Transverse colon (tissue), 4 donors: Measurements from ENCODE around the gene OR51M1. TPM values are rescaled to one million over a fixed set of nuclear protein-coding genes. Genes with fewer than 3 reads are reported as not detected.
"Not testable (repeated sequence)": the region's sequence is repeated elsewhere in the genome, so short reads cannot be mapped to it uniquely, and the experiment has no call there.

Source experiments
- DNase-seq: peaks from one replicate; pipeline ENCODE4 v3.0.0-alpha.2; 2019
- H3K27ac ChIP-seq, 4 donors: fragments of 200-600 bp; sonication (generic); 2 replicates each; pipeline ENCODE4 v1.5.1; 2016 to 2018; ENCODE audit warnings: inconsistent platforms in 4 of 4
- H3K27me3 ChIP-seq: fragments of 200-600 bp; sonication (generic); 2 replicates; pipeline ENCODE4 v1.5.1; 2017; ENCODE audit warnings: inconsistent platforms
- H3K36me3 ChIP-seq, 4 donors: fragments of 200-600 bp; sonication (generic); 2 replicates each; pipeline ENCODE4 v1.5.1; 2017 to 2019; ENCODE audit warnings: inconsistent platforms in 4 of 4
- H3K4me1 ChIP-seq, 4 donors: fragments of 200-600 bp; sonication (generic); 2 replicates each; pipeline ENCODE4 v1.5.1; 2017 to 2020; ENCODE audit warnings: inconsistent platforms in 4 of 4
- H3K4me3 ChIP-seq, 4 donors: fragments of 200-600 bp; sonication (generic); 1 replicate in 1 of 4; 2 replicates in 3 of 4; pipeline versions ENCODE4 v1.5.1 to v1.6.1; 2017 to 2019; ENCODE audit warnings: inconsistent platforms in 4 of 4
- H3K9me3 ChIP-seq, 2 donors: fragments of 200-600 bp; sonication (generic); 2 replicates each; pipeline ENCODE4 v1.5.1; 2017 to 2019; ENCODE audit warnings: inconsistent platforms in 2 of 2
- EP300 ChIP-seq: sonication (generic); formaldehyde crosslinking; IDR thresholded peaks from one replicate; pipeline ENCODE4 v1.6.1; 2017; ENCODE audit warnings: antibody characterized with exemption, low read depth
- POLR2A ChIP-seq: fragments of 450-650 bp; IDR thresholded peaks from one replicate; pipeline ENCODE4 v1.6.1; 2016; ENCODE audit warnings: antibody characterized with exemption, mild to moderate bottlenecking, moderate library complexity
- POLR2AphosphoS5 ChIP-seq, 3 donors: sonication (generic); formaldehyde crosslinking; IDR thresholded peaks; one replicate each; pipeline ENCODE4 v1.6.1; 2016; ENCODE audit warnings: antibody characterized with exemption in 3 of 3
- WGBS, 2 donors: methylation state at CpG; one replicate each; pipeline ENCODE4 v1.1.5; 2018; ENCODE audit warnings: low coverage in 1 of 2; 5-methylcytosine and 5-hydroxymethylcytosine counted together
- in situ Hi-C, 4 donors: fragments of 200-750 bp; cut with MboI; loops; one replicate each; pipeline versions ENCODE4 v1.15.0 to v1.15.1; 2017; ENCODE audit warnings: low sequenced_read_pairs in 3 of 4, low pct_ligation_motif_present in 1 of 4, low pct_unique_long_range_greater_than_20kb in 1 of 4
- intact Hi-C: fragments of 100-400 bp; cut with DNase I; formaldehyde crosslinking; loops from one replicate; pipeline ENCODE4 v1.15.1; 2023; ENCODE audit warnings: low total_unique reads
- total RNA-seq, 4 donors: library from RNA; depleted of rRNA; stranded (reverse); fragments of >200 nt; gene quantifications; one replicate each; pipeline ENCODE4 v1.1.0, GENCODE V29; 2016
- TF ChIP-seq, protein P1 (sequence below), 5 experiments: fragments of 200-600 bp in 3 of 5; fragments of 450-650 bp in 2 of 5; sonication (generic) in 3 of 5; IDR thresholded peaks; 1 replicate in 2 of 5; 2 replicates in 3 of 5; pipeline ENCODE4 v1.5.1; 2016 to 2017; ENCODE audit warnings: antibody characterized with exemption in 5 of 5, inconsistent platforms in 3 of 5, mild to moderate bottlenecking in 2 of 5, moderate library complexity in 1 of 5

The OR51M1 gene
- total RNA-seq, 4 donors from 2014 or later: not detected

DNA sequence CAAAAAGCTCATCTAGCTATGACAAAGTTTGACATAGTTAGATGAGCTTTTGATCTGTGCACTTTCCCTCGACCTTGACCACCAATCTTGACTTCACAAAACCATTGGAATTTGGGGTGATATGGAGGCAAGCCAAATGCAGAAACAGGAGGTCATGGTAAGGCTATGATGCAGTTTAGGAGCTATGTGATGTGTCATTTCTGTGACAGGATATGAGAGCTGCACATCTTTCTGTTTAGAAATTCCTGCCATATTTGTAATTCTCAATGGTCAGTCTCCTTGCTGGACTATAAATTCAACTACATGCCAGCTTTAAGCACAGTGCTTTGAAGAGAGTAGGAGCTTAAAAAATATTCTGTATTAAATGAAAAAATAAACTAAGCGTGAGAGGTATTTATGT is 19.4 kb upstream of the OR51M1 start:
- 48% methylated on average over 2 of the region's 2 CpGs; no CpG with 5 or more reads in 1 of the 2 donors for WGBS, 2 donors
- no peaks in the 10 kb centered on the region for H3K36me3 ChIP-seq

DNA sequence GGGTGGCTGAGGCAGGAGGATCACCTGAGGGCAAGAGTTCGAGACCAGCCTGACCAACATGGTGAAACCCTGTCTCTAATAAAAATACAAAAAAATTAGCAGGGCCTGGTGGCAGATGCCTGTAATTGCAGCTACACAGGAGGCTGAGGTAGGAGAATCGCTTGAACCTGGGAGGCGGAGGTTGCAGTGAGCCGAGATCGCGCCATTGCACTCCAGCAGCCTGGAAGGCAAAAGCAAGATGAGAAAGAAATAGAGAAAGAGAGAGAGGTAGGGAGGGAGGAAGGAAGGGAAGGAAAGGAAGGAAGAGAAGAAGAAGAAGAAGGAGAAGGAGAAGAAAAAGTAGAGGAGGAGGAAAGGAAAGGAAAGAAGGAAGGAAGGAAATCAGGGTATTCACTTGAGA is 17.2 kb upstream of the OR51M1 start:
- in situ Hi-C loops, DNase-seq, H3K27me3 ChIP-seq, H3K4me1 ChIP-seq, H3K9me3 ChIP-seq, H3K4me3 ChIP-seq, intact Hi-C loops, H3K27ac ChIP-seq, H3K36me3 ChIP-seq: not testable (repeated sequence)
- WGBS, 2 donors: 83 to 87% methylated on average over 6 of the region's 6 CpGs

More for the DNA sequence above, 19.4 kb upstream of the OR51M1 start:
- Histone ChIP-seq H3K4me3 (no peak overlapping the region), H3K9me3 (no peaks in the 10 kb centered on the region), H3K27me3 (no peaks in the 10 kb centered on the region), H3K4me1 (no peaks in the 10 kb centered on the region), H3K27ac (no peak overlapping the region)
- no peak for DNase-seq
- intact Hi-C loops: no loop called here
- in situ Hi-C loops: no loop called here
- TF ChIP-seq POLR2AphosphoS5 (IDR thresholded peaks at IDR 0.05) (no peak), POLR2A (no peak), EP300 (no peak)
- TF ChIP-seq, protein P1, sequence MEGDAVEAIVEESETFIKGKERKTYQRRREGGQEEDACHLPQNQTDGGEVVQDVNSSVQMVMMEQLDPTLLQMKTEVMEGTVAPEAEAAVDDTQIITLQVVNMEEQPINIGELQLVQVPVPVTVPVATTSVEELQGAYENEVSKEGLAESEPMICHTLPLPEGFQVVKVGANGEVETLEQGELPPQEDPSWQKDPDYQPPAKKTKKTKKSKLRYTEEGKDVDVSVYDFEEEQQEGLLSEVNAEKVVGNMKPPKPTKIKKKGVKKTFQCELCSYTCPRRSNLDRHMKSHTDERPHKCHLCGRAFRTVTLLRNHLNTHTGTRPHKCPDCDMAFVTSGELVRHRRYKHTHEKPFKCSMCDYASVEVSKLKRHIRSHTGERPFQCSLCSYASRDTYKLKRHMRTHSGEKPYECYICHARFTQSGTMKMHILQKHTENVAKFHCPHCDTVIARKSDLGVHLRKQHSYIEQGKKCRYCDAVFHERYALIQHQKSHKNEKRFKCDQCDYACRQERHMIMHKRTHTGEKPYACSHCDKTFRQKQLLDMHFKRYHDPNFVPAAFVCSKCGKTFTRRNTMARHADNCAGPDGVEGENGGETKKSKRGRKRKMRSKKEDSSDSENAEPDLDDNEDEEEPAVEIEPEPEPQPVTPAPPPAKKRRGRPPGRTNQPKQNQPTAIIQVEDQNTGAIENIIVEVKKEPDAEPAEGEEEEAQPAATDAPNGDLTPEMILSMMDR (IDR thresholded peaks at IDR 0.05): no peak

DNA sequence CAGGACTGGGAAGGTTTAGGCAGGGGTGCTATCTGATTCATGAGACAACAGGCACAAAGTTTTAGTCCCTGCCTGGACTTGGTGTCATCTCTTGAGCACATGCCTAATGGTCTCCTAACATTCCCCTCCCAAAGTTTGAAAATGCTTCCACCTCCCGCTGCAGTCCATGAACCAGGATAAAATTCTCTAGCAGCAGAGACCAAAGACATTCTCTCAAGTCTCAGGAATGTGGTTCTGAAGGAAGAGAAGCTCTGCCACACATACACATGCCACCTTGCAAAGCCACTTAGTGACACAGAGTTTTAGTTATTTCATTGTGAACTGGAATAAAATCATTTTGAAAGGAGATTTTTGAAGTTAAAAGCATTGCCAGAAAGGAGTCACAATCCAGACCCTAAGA is 16.8 kb upstream of the OR51M1 start:
- 75% methylated on average over 1 of the region's 1 CpG; no CpG with 5 or more reads in 1 of the 2 donors for WGBS, 2 donors
- Histone ChIP-seq H3K9me3 (no peaks in the 10 kb centered on the region), H3K4me1 (no peaks in the 10 kb centered on the region), H3K4me3 (no peak overlapping the region), H3K27ac (no peak overlapping the region), H3K36me3 (no peaks in the 10 kb centered on the region), H3K27me3 (no peaks in the 10 kb centered on the region)
- TF ChIP-seq, protein P1 (IDR thresholded peaks at IDR 0.05): no peak
- TF ChIP-seq POLR2A (no peak), POLR2AphosphoS5 (IDR thresholded peaks at IDR 0.05) (no peak), EP300 (no peak)
- no peak for DNase-seq
- in situ Hi-C loops: no loop called here
- intact Hi-C loops: no loop called here

DNA sequence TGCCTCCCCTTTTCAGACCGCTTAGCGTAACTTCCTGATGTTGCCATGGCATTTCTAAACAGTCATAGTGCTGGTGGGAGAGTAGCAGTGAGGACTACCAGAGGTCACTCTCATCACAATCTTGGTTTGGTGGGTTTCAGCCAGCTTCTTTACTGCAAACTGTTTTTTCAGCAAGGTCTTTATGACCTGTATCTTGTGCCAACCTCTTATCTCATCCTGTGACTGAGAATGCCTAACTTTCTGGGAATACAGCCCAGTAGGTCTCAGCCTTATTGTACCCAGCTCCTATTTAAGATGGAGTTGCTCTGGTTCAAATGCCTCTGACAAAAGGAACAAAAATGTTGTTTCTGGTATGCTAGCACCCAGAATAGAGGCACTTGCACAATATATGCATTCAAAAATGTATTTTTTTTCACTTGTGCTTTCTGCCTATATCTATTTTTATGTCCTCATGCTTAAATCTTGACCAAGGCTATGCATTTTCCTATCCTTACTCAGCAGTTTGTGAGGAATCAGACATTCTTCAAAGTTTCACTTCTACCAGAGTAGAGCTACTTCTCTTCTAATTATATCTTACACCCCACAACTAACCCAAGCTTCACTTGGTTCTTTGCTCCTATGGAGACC is 16.1 kb upstream of the OR51M1 start:
- no peak for TF ChIP-seq EP300
- TF ChIP-seq POLR2AphosphoS5 (IDR thresholded peaks at IDR 0.05): no peak
- TF ChIP-seq POLR2A: no peak
- TF ChIP-seq, protein P1 (IDR thresholded peaks at IDR 0.05): no peak
- no peaks in the 10 kb centered on the region for H3K4me1 ChIP-seq
- no peaks in the 10 kb centered on the region for H3K27me3 ChIP-seq
- 25 to 69% methylated on average over 2 of the region's 2 CpGs for WGBS, 2 donors
- no peak overlapping the region for H3K27ac ChIP-seq
- no peaks in the 10 kb centered on the region for H3K9me3 ChIP-seq
- DNase-seq: no peak
- intact Hi-C loops (no loop called here), in situ Hi-C loops (no loop called here)
- no peaks in the 10 kb centered on the region for H3K36me3 ChIP-seq
- no peak overlapping the region for H3K4me3 ChIP-seq

DNA sequence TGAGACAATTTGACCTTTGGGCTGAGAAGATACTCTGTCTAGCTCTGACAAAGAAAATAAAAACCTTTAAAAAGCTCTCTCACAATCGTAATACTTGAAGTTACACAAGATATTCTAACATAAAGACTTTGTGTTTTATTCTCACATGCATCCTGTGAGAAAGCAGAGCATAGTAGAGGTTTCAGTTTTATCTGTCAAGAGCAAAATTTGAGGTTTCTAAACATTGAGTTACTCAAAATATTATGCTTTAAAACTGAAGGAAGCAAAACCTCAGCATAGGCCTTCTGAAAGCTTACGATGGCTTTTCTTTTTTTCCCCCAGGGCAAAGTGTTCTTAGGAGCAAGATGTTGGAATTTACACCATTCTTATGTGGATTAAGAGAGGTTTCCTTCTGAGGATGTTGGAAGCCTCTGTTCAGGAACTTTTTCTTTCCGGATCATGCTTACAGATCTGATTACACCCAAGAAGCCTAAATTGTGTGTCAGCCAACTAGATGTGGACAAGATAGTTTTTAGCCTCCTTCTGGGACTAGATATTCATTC is 15.0 kb upstream of the OR51M1 start:
- no peaks in the 10 kb centered on the region for H3K9me3 ChIP-seq
- intact Hi-C loops: no loop called here
- no peak for DNase-seq
- 55 to 74% methylated on average over 3 of the region's 3 CpGs for WGBS, 2 donors
- no peaks in the 10 kb centered on the region for H3K4me1 ChIP-seq
- in situ Hi-C loops: no loop called here
- no peak overlapping the region for H3K4me3 ChIP-seq
- TF ChIP-seq POLR2AphosphoS5 (IDR thresholded peaks at IDR 0.05) (no peak), EP300 (no peak), POLR2A (no peak)
- TF ChIP-seq, protein P1 (IDR thresholded peaks at IDR 0.05): no peak
- H3K36me3 ChIP-seq: no peaks in the 10 kb centered on the region
- H3K27me3 ChIP-seq: no peaks in the 10 kb centered on the region
- no peak overlapping the region for H3K27ac ChIP-seq
